ENCODE results near the gene TMEM163. TPM values are rescaled to one million over a fixed set of nuclear protein-coding genes. Genes with fewer than 3 reads are reported as not detected.

TMEM163 gene
- total RNA-seq, 2 experiments from 2014 or later: not detected

DNA sequence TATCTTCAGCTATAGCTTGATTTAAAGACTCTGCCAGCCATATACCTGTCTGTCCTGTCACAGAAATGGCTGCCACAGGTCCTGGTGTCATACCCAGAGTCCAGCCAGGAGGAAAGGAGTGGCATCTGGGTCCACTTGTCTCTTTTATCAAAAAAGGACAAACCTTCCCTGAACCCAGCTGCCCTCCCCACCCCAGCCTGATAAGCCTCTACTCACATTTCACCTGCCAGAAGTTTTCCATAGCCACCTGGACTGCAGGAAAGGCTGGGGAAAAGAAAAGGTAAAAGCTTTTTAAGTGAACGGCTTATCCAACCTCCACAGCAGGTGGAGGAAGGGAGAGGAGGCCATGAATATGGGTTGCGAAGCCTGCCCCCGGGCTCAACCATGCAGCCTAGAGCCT is 32.8 kb downstream of the TMEM163 start:
- Mint-ChIP-seq H3K27me3 (peaks cover 13% of the 10 kb centered on the region), H3K4me1 (no peaks in the 10 kb centered on the region), H3K9me3 (no peaks in the 10 kb centered on the region), H3K4me3 (no peak overlapping the region), H3K36me3 (no peaks in the 10 kb centered on the region), H3K27ac (no peak overlapping the region)
- no peak for DNase-seq

DNA sequence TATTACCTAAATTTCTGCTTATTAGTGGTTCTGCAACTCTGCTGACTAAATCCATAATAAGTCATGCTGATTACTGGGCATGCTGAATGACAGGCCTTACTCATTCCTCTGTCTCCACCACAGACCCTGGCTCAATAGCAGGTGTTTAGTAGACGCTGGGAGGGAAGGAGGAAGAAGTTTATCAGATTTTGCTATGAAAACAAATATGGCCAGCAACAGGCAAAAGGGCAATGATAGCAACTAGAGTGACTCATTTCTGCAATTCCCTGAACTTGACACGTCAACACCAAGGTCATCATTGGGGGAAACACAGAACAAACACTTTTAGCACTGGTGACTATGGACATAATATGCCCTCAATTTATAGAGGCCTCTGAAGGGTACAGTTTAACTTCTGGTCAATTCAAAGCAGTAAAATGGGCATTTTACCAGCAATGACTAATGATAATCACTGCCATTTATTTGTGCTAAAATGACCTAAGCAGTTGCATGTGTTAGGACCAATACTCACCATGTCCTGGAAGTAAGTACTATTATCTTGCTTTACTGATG is 35.2 kb downstream of the TMEM163 start:
- Mint-ChIP-seq H3K9me3 (no peaks in the 10 kb centered on the region), H3K27ac (no peak overlapping the region), H3K4me3 (no peak overlapping the region), H3K4me1 (peaks cover 16% of the 10 kb centered on the region), H3K36me3 (no peaks in the 10 kb centered on the region), H3K27me3 (peaks cover 23% of the 10 kb centered on the region)
- DNase-seq: no peak

DNA sequence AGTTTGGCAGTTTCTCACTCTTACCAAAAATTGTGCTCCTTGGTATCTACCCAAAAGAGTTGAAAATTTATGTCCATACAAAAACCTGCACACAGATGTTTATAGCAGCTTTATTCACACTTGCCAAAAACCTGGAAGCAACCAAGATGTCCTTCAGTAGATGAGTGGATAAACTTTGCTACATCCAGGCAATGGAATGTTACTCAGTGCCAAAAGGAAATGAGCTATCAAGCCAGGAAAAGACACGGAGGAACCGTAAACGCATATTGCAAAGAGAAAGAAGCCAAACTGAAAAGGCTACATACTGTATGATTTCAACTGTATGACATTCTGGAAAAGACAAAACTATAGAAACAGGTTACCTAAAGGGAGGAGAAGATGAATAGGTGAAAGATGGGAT is 36.1 kb downstream of the TMEM163 start:
- Mint-ChIP-seq H3K9me3 (no peaks in the 10 kb centered on the region), H3K27me3 (peaks cover 23% of the 10 kb centered on the region), H3K4me1 (peaks cover 16% of the 10 kb centered on the region), H3K36me3 (no peaks in the 10 kb centered on the region), H3K4me3 (no peak overlapping the region), H3K27ac (no peak overlapping the region)
- no peak for DNase-seq

DNA sequence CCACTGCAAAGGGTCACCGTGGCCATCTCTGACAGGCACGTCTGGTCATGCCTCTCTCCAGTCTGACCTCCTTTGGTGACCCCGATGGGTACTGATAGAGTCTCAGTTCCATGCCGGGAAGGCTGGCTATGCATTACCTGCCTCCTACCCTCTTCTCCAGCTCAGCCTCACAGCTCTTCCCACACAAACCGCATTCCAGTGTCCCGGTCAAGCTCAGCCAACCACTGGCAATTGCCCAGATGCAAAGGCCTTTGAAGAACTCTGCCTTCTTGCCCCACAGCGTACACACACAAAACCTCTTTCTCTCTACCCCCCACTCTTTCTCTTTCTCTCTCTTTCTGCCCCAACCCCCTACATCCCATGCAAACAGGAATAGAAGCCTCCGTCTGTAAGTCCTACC is 37.6 kb downstream of the TMEM163 start:
- Mint-ChIP-seq H3K4me1 (peaks cover 26% of the 10 kb centered on the region), H3K27ac (no peak overlapping the region), H3K4me3 (no peak overlapping the region), H3K9me3 (peaks cover 1% of the 10 kb centered on the region), H3K36me3 (peaks cover 2% of the 10 kb centered on the region), H3K27me3 (peaks cover 33% of the 10 kb centered on the region)
- no peak for DNase-seq

DNA sequence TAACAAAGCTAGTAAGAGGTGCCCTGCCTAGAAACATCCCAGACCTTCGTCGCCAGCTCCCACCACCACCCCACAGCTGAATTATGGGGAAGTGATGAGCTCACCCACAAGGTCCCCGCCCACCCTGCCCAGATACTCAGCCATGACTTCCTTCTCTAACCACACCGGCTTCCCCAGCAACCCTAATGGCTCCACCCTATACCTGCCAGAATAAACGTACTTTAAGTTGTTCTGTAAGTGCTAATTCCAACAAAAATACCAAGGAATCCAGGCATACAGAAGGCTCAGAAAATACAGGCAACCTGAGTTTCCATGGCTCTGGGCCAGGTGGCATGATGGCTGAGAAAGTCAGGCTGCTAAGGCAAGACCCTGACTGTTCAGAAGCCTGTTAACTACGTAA is 39.1 kb downstream of the TMEM163 start:
- no peak for DNase-seq
- Mint-ChIP-seq H3K9me3 (peaks cover 1% of the 10 kb centered on the region), H3K27ac (no peak overlapping the region), H3K27me3 (peaks cover 36% of the 10 kb centered on the region), H3K4me1 (peaks cover 26% of the 10 kb centered on the region), H3K36me3 (peaks cover 2% of the 10 kb centered on the region), H3K4me3 (no peak overlapping the region)

DNA sequence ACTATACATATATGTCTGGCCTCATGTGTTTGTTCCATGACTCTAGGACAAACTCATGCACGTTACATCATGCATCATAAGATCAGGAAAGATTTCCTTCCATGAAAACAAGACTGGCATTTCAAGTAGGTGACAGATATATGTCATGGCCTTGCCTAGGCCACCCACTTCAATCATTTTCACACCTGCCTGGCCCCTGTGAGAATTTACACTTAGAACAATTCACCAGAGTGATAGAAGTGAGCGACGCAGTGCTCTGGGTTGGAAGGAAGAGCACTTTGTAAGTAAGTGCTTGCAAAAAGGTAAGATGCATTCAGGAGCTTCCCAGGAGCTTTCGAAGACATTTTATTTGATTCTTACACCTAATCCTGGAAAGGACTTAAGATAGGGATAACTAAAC is 39.5 kb downstream of the TMEM163 start:
- peaks cover 2% of the 10 kb centered on the region for H3K36me3 Mint-ChIP-seq
- peaks cover 39% of the 10 kb centered on the region for H3K27me3 Mint-ChIP-seq
- peaks cover 26% of the 10 kb centered on the region for H3K4me1 Mint-ChIP-seq
- H3K27ac Mint-ChIP-seq: no peak overlapping the region
- peaks cover 1% of the 10 kb centered on the region for H3K9me3 Mint-ChIP-seq
- no peak for DNase-seq
- H3K4me3 Mint-ChIP-seq: no peak overlapping the region

DNA sequence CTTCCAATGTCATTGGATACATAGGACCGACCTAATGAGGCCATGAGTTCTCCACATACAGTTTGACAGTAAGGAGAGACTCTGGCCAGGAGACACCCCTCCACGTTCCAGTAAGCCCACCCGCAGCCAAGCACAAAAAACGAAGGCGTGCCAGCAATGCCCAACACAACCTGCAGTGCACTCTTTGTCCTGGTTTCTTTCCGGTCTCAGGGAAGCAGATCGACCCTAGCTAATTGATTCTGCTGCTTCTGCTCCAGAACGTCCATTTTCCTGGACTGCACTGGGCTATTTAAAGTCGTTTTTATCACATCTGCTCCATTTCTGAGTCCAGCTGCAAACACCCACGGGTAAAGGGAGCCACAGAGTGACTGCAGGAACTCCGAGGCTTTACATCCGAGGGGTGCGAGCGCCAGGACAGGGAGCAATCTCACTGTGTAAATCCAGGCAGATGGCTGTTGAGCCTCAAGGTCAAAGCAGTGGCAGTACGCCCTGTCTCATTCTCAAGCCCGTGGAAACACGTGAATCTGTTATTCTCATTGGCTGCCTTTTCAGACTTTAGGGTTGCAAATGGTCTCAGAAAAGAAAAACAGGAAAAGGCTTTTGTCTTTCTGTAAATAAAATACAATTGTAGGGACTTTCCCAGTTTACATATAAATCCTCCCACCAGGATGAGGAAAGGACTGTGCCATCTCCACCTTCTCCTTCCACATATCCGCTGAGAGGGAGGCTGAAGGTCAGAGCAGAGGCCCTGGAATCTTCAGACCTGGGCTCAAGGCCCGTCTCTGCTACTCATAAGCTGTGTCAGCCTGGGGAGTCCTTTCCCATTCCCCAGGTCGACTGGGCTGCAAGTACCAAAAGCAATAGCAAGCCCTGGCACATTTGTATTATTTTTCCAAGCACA is 40.7 kb downstream of the TMEM163 start:
- no peak overlapping the region for H3K27ac Mint-ChIP-seq
- peaks cover 2% of the 10 kb centered on the region for H3K36me3 Mint-ChIP-seq

DNA sequence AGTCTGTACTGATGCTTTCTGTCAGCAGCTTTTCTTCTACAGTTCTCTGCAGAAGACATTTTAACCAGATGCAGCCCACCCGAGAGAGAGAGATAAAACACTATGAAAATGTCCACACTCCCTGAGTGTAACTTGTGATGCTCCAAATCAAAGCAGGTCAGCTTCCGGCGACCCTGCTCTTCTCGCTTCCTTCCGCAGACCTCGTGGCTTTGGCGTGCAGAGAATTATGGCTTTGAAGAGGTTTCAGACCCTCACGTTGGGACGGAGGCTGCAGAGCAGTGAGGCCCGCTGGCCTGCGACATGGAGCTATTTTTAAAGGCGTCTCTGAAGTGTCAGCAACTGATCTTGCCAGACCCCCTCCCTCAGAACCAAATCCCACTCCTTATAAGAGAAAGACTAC is 41.8 kb downstream of the TMEM163 start:
- DNase-seq: peak; percentile 18
- peaks cover 2% of the 10 kb centered on the region for H3K36me3 Mint-ChIP-seq
- H3K4me3 Mint-ChIP-seq: peak overlapping the region; percentile 44
- H3K27me3 Mint-ChIP-seq: peaks cover 47% of the 10 kb centered on the region
- H3K4me1 Mint-ChIP-seq: peaks cover 26% of the 10 kb centered on the region
- peak overlapping the region; percentile 59 for H3K27ac Mint-ChIP-seq
- H3K9me3 Mint-ChIP-seq: peaks cover 1% of the 10 kb centered on the region

More for the DNA sequence above, 40.7 kb downstream of the TMEM163 start:
- no peak overlapping the region for H3K4me3 Mint-ChIP-seq
- H3K9me3 Mint-ChIP-seq: peaks cover 1% of the 10 kb centered on the region
- peaks cover 26% of the 10 kb centered on the region for H3K4me1 Mint-ChIP-seq
- peaks cover 40% of the 10 kb centered on the region for H3K27me3 Mint-ChIP-seq
- no peak for DNase-seq

DNA sequence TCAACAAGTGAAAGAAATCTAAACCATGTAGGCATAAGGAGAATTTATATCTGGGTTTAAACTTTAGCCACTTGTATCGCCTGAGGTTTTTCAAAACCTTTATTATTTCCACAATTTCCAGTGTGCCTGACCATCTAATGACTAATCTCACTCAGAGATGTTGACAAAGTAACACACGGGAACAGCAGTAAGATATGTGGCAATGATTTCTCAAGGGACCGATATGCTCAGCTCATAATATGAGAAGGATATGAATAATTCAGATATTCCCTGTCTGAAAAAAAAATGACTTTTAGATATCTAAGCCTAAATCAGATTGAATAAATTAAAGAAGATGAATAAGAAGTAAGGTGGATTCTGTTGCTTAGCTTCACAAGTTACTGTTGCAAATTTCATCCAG is 43.5 kb downstream of the TMEM163 start:
- H3K4me1 Mint-ChIP-seq: peaks cover 37% of the 10 kb centered on the region
- H3K36me3 Mint-ChIP-seq: peaks cover 2% of the 10 kb centered on the region
- H3K27me3 Mint-ChIP-seq: peaks cover 42% of the 10 kb centered on the region
- no peak overlapping the region for H3K27ac Mint-ChIP-seq
- H3K4me3 Mint-ChIP-seq: no peak overlapping the region
- H3K9me3 Mint-ChIP-seq: peaks cover 1% of the 10 kb centered on the region
- DNase-seq: no peak

DNA sequence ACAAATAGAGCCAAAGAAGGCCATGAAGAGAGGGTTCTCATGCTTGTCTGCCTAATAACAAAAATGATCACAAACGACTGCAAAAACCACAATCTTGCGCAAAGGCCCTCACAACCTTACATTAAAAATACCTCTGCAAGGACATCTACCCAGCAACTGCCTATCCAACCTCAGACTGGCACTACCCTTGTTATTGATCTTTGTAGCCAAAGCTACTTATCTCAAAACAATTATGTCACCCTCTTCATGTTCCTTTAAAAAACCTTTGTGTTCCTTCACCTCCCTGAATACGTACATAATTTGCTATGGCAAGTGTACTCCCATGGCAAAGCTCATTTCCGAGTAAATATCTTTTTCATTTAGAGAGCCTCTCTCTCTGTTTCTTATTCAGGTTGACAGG is 44.1 kb downstream of the TMEM163 start:
- no peak overlapping the region for H3K27ac Mint-ChIP-seq
- DNase-seq: no peak
- H3K27me3 Mint-ChIP-seq: peaks cover 42% of the 10 kb centered on the region
- peaks cover 40% of the 10 kb centered on the region for H3K4me1 Mint-ChIP-seq
- H3K36me3 Mint-ChIP-seq: peaks cover 2% of the 10 kb centered on the region
- peaks cover 1% of the 10 kb centered on the region for H3K9me3 Mint-ChIP-seq
- H3K4me3 Mint-ChIP-seq: no peak overlapping the region

DNA sequence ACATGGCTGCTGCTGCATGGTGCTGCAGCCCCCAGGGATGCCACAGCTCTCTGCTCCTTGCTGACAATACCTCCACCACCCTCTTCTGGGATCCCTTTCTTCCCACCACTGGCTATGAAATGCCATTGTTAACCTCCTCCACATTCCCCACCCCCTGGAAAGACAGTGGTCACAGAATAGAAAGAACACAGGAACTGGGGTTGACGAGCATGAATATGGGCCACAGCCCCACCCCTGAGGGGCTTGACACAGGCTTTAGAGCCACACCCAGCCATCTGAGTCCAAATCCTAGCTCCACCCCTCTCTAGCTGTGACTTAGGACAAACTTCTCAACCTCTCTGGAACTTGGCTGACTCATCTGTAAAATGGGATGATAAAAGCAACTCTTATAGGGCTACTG is 47.3 kb downstream of the TMEM163 start:
- H3K4me3 Mint-ChIP-seq: no peak overlapping the region
- peaks cover under 1% of the 10 kb centered on the region for H3K36me3 Mint-ChIP-seq
- peaks cover 56% of the 10 kb centered on the region for H3K27me3 Mint-ChIP-seq
- H3K9me3 Mint-ChIP-seq: peaks cover under 1% of the 10 kb centered on the region
- DNase-seq: no peak
- H3K4me1 Mint-ChIP-seq: peaks cover 51% of the 10 kb centered on the region
- H3K27ac Mint-ChIP-seq: no peak overlapping the region

DNA sequence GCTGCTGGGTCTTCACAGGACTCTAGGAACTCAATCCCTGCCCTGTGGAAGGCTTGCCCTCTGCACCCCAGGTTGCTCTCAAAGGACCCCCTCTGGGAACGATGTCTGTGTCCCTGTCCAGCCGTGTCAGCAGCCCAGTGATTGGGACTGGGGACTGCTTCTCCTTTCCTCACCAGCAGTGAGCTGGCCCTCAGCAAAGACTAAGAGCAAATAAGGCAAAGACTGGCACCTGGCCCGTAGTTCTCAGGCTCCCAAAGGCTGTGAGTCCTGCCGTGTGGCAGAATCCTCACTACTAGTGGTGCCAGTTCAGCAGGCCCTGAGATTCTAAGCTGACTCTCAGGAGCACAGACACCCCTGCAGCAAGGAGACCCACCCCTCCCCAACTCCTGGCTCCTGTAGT is 47.8 kb downstream of the TMEM163 start:
- peaks cover 53% of the 10 kb centered on the region for H3K4me1 Mint-ChIP-seq
- no peaks in the 10 kb centered on the region for H3K36me3 Mint-ChIP-seq
- H3K4me3 Mint-ChIP-seq: peak overlapping the region; percentile 29
- H3K27ac Mint-ChIP-seq: no peak overlapping the region
- H3K27me3 Mint-ChIP-seq: peaks cover 60% of the 10 kb centered on the region
- H3K9me3 Mint-ChIP-seq: no peaks in the 10 kb centered on the region
- no peak for DNase-seq

DNA sequence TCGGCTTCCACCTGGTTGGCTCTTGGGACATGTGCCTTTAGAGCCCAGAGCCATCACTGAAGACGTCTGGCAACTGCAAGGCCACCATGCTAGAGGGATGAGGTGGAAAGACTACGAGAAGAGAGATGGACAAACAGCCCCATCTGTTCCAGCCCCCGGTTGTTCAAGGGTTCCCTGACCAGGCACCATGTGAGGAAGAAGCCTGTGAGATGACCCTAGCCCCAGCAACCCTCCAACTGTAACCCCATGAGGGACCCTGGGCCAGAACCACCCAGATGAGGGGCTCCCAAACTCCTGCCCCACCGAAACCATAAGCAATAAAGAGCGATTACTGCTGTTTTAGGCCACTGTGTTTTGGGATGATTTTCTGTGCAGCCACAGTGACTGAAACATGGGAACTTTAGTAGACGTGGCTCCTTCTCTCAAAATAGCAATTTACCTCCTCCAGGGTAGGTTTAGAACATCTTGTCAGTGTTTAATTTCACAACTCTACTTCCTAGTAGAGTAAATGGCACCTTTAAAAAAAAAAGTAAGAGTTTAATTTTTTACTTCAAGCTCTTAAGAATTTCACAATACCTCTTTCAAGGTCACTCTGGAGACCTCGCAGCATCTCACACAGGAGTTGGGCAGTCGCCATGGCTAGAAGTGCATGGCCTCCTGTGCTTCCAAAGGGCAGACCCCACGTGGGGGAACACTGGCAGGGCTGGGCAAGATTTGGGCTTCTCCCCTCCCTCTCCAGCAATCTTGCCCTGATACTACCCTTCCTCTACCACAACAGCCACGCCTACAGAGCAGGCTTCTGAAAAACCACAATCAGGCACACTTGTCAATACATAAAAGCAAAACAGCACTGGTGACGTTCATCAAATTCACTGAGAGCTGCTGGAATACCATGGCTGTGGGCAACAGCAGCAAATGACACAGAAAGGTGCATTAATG is 48.8 kb downstream of the TMEM163 start:
- Mint-ChIP-seq H3K27ac (no peak overlapping the region), H3K27me3 (peaks cover 69% of the 10 kb centered on the region), H3K36me3 (no peaks in the 10 kb centered on the region), H3K4me1 (peaks cover 53% of the 10 kb centered on the region), H3K9me3 (no peaks in the 10 kb centered on the region), H3K4me3 (peak overlapping the region; percentile 14)
- peak; percentile 48 for DNase-seq

DNA sequence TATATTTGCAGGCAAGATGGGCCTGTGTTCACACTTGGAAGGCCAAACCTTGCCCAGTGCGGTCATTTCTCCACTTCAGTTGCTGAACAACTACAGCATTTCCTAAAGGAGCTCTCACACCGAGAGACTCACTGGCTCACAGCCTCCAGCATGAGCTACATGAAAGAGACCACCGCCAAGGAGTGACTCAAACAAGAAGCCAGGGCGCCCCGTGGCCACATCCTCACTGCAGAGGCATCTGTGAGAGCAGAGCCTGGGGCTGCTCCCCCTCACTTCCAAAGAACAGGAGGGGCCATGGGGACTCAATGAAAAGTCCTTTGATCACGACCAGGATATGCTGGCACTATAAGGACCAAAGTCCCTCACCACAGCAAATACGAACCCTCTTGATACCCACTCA is 50.0 kb downstream of the TMEM163 start:
- H3K27me3 Mint-ChIP-seq: peaks cover 75% of the 10 kb centered on the region
- H3K9me3 Mint-ChIP-seq: no peaks in the 10 kb centered on the region
- H3K4me1 Mint-ChIP-seq: peaks cover 53% of the 10 kb centered on the region
- DNase-seq: peak; percentile 87
- H3K36me3 Mint-ChIP-seq: no peaks in the 10 kb centered on the region
- no peak overlapping the region for H3K4me3 Mint-ChIP-seq
- H3K27ac Mint-ChIP-seq: no peak overlapping the region

DNA sequence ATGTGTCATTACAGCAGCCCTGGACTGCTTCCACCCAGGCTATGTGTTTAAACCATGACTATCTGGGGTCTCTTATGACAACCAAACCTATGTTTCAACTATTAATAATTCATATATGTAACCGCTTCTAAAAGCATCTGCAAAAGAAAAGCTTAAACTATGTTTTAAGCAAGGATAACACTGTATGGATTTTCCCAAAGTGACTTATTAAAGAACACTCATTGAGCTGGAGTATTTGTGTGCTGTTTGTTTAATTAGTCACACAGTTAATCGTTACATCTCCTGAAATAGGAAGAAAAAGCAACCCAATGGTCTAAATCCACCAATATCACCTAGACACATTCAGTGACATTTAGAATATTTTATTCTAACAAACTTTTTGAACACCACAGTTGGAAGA is 51.3 kb downstream of the TMEM163 start:
- no peak overlapping the region for H3K27ac Mint-ChIP-seq
- no peaks in the 10 kb centered on the region for H3K9me3 Mint-ChIP-seq
- H3K27me3 Mint-ChIP-seq: peaks cover 77% of the 10 kb centered on the region
- no peaks in the 10 kb centered on the region for H3K36me3 Mint-ChIP-seq
- no peak overlapping the region for H3K4me3 Mint-ChIP-seq
- no peak for DNase-seq
- H3K4me1 Mint-ChIP-seq: peaks cover 53% of the 10 kb centered on the region
